ENCODE results near the gene KRT32. TPM values are rescaled to one million over a fixed set of nuclear protein-coding genes. Genes with fewer than 3 reads are reported as not detected.

The KRT32 gene
- total and polyA plus RNA-seq, 9 of the 15 experiments (the other 6 are each of a cell fraction or from before 2014, with no cell fraction given) = not detected

DNA sequence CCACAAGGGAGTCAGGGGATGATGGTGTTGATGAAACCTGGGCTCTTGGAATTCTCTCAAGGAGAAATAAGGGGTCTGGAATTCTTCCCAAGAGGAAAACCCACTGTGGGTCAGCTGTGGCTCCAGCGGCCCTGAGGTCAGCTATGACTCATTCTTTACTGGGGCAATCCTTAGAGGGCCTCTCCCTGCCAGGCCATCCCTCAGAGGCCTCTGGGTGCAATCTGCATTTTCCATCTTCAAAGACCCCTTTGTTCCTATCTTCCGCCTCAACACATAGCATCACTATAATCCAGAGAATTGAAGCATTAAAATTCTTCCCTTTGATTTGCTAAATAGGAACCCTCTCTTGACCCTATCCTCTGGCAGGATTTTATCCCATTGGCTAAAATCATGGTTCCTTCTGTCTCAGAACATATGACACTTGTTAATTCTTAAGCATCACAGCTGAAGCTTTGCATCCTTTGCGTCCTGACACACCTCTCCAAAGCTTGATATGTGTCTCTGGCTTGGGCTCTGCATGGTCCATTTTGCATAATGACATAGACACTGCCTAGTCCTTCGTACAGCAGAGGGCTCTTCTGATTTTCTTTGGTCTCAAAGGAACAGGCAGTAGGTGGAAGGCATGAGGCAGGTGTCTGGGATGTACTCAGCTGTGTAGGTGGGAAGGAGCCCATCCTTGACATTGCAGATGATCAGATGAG, 38.4 kb downstream of the KRT32 start:
- ChIA-PET POLR2A (no interaction called here), CTCF (ENCODE audit: low intra/inter-chr PET ratio) (interaction anchor here (0.6 kb wide), 1 partner anchor 668 kb away, joined by 3 read pairs; no protein-coding TSS in a partner anchor)
- Histone ChIP-seq H3K36me3 (ENCODE audit: control insufficient read depth, insufficient read depth, low read length) (no peaks in the 10 kb centered on the region), H3K27me3 (ENCODE audit: control insufficient read depth in 2 of 2, insufficient read depth in 2 of 2, low read length in 2 of 2) (peaks cover 14 to 22% of the 10 kb centered on the region in 2 experiments), H3K27ac (ENCODE audit: extremely low read depth, low read depth, low read length) (no peak overlapping the region), H4K20me1 (replicated peaks; ENCODE audit: control insufficient read depth, insufficient read depth, low read length) (no peaks in the 10 kb centered on the region), H3K9me3 (replicated peaks; ENCODE audit: control insufficient read depth, insufficient read depth, low read depth, low read length) (no peaks in the 10 kb centered on the region), H3K9me1 (ENCODE audit: control insufficient read depth, insufficient read depth, low read length) (no peaks in the 10 kb centered on the region), H3K79me2 (ENCODE audit: control insufficient read depth, insufficient read depth, low read length) (no peaks in the 10 kb centered on the region), H2AFZ (ENCODE audit: low read depth, low read length) (no peak overlapping the region), H3K9ac (ENCODE audit: insufficient read depth in 1 of 2, low read depth in 2 of 2, low read length in 2 of 2) (no peak overlapping the region), H3K4me2 (ENCODE audit: insufficient read depth, low read length) (no peak overlapping the region), H3K4me1 (replicated peaks in 1 of 2; ENCODE audit: control insufficient read depth in 2 of 2, insufficient read depth in 2 of 2, low read length in 2 of 2) (no peaks in the 10 kb centered on the region), H3K4me3 (no peak overlapping the region)
- intact Hi-C loops (cut with micrococcal nuclease) (no loop called here), in situ Hi-C loops (cut with MboI) (no loop called here)
- DNase-seq (ENCODE audit: extremely low read depth in 1 of 4, low spot score in 3 of 4) (no peak), ATAC-seq (no peak), FAIRE-seq (no peak)
- 0% methylated on average over 4 of the region's 4 CpGs for WGBS (ENCODE audit: insufficient coverage, low coverage, missing lambda C conversion rate)
- BruUV-seq (replicated peaks) = no TSS peak
- TF ChIP-seq NFIC (IDR thresholded peaks at IDR 0.05) = no peak
- no peak for TF ChIP-seq PTBP1 (IDR thresholded peaks at IDR 0.05; ENCODE audit: low read depth, low read length)
- TF ChIP-seq CSDE1 (IDR thresholded peaks at IDR 0.05) = no peak
- TF ChIP-seq BMI1 (IDR thresholded peaks at IDR 0.05; ENCODE audit: low read length) = no peak
- TF ChIP-seq CHD4 (IDR thresholded peaks at IDR 0.05; ENCODE audit: insufficient read depth, insufficient replicate concordance, low read depth, low read length, poor library complexity, severe bottlenecking) = no peak
- TF ChIP-seq, protein P1, sequence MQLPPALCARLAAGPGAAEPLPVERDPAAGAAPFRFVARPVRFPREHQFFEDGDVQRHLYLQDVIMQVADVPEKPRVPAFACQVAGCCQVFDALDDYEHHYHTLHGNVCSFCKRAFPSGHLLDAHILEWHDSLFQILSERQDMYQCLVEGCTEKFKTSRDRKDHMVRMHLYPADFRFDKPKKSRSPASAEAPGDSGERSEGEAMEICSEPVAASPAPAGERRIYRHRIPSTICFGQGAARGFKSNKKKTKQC (CRISPR knock-in tag; IDR thresholded peaks at IDR 0.05) = no peak
- TF ChIP-seq, protein P2, sequence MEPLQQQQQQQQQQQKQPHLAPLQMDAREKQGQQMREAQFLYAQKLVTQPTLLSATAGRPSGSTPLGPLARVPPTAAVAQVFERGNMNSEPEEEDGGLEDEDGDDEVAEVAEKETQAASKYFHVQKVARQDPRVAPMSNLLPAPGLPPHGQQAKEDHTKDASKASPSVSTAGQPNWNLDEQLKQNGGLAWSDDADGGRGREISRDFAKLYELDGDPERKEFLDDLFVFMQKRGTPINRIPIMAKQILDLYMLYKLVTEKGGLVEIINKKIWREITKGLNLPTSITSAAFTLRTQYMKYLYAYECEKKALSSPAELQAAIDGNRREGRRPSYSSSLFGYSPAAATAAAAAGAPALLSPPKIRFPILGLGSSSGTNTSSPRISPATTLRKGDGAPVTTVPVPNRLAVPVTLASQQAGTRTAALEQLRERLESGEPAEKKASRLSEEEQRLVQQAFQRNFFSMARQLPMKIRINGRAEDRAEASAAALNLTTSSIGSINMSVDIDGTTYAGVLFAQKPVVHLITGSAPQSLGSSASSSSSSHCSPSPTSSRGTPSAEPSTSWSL (CRISPR knock-in tag; IDR thresholded peaks at IDR 0.05; ENCODE audit: borderline replicate concordance) = no peak
- no peak for TF ChIP-seq ZNF778 (CRISPR knock-in tag; IDR thresholded peaks at IDR 0.05)
- TF ChIP-seq, protein P3, sequence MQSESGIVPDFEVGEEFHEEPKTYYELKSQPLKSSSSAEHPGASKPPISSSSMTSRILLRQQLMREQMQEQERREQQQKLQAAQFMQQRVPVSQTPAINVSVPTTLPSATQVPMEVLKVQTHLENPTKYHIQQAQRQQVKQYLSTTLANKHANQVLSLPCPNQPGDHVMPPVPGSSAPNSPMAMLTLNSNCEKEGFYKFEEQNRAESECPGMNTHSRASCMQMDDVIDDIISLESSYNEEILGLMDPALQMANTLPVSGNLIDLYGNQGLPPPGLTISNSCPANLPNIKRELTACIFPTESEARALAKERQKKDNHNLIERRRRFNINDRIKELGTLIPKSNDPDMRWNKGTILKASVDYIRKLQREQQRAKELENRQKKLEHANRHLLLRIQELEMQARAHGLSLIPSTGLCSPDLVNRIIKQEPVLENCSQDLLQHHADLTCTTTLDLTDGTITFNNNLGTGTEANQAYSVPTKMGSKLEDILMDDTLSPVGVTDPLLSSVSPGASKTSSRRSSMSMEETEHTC (IDR thresholded peaks at IDR 0.05) = no peak
